Esophagus muscularis mucosa (tissue), 4 donors: ENCODE measurements around the gene VARS2. TPM values are rescaled to one million over a fixed set of nuclear protein-coding genes. Genes with fewer than 3 reads are reported as not detected.
"Not testable (repeated sequence)": the region's sequence is repeated elsewhere in the genome, so short reads cannot be mapped to it uniquely, and the experiment has no call there.

Experiments
- DNase-seq: peaks from one replicate; pipeline ENCODE4 v3.0.0-alpha.2; 2017; ENCODE audit errors: extremely low spot score
- H3K27ac ChIP-seq, 4 donors: fragments of 200-600 bp; sonication (generic); replicated peaks in 1 of 4; 1 replicate in 3 of 4; 2 replicates in 1 of 4; pipeline ENCODE4 v1.5.1; 2016 to 2019; ENCODE audit warnings: mild to moderate bottlenecking in 1 of 4
- H3K27me3 ChIP-seq, 4 donors: fragments of 200-600 bp; sonication (generic); one replicate each; pipeline versions ENCODE4 v1.5.1 to v1.6.0; 2016 to 2019
- H3K36me3 ChIP-seq, 4 donors: fragments of 200-600 bp; sonication (generic); one replicate each; pipeline ENCODE4 v1.5.1; 2016 to 2019
- H3K4me1 ChIP-seq, 4 donors: fragments of 200-600 bp; sonication (generic); one replicate each; pipeline ENCODE4 v1.5.1; 2016 to 2019
- H3K4me3 ChIP-seq, 4 donors: fragments of 200-600 bp; sonication (generic); 1 replicate in 2 of 4; 2 replicates in 2 of 4; pipeline ENCODE4 v1.5.1; 2016 to 2019; ENCODE audit warnings: mild to moderate bottlenecking in 4 of 4, moderate library complexity in 1 of 4
- H3K9me3 ChIP-seq, 4 donors: fragments of 200-600 bp; sonication (generic); 1 replicate in 3 of 4; 2 replicates in 1 of 4; pipeline ENCODE4 v1.5.1; 2016 to 2019
- CTCF ChIP-seq, 3 experiments: fragments of 200-600 bp in 2 of 3; fragments of 450-650 bp in 1 of 3; sonication (generic) in 2 of 3; IDR thresholded peaks; one replicate each; pipeline ENCODE4 v1.5.1; 2017 to 2019; ENCODE audit warnings: antibody characterized with exemption in 3 of 3, mild to moderate bottlenecking in 2 of 3, moderate library complexity in 1 of 3
- EP300 ChIP-seq: sonication (generic); formaldehyde crosslinking; IDR thresholded peaks from one replicate; pipeline ENCODE4 v1.6.1; 2017; ENCODE audit warnings: antibody characterized with exemption
- POLR2A ChIP-seq: fragments of 450-650 bp; IDR thresholded peaks from one replicate; pipeline ENCODE4 v1.6.1; 2017; ENCODE audit warnings: antibody characterized with exemption, moderate library complexity, mild to moderate bottlenecking, low read depth
- POLR2AphosphoS5 ChIP-seq, 2 donors: sonication (generic); formaldehyde crosslinking; IDR thresholded peaks; one replicate each; pipeline ENCODE4 v1.6.1; 2017; ENCODE audit warnings: antibody characterized with exemption in 2 of 2
- WGBS: methylation state at CpG from one replicate; pipeline ENCODE4 v1.1.5; 2018; 5-methylcytosine and 5-hydroxymethylcytosine counted together
- intact Hi-C: fragments of 100-400 bp; cut with DNase I; formaldehyde crosslinking; loops from one replicate; pipeline ENCODE4 v1.15.1; 2023
- total RNA-seq, 4 donors: library from RNA; depleted of rRNA; stranded (reverse); fragments of >200 nt; gene quantifications; one replicate each; pipeline versions ENCODE4 v1.1.0 to v1.2.1, GENCODE V29; 2016

The VARS2 gene
- total RNA-seq, 4 donors from 2014 or later: 6.6 to 16.9 (median 12.6) TPM

- Histone ChIP-seq H3K4me1 (no peaks in the 10 kb centered on the region), H3K9me3 (no peaks in the 10 kb centered on the region), H3K36me3 (peaks cover 31 to 41% (median 39%) of the 10 kb centered on the region in 4 donors), H3K4me3 (no peak overlapping the region), H3K27me3 (no peaks in the 10 kb centered on the region), H3K27ac (no peak overlapping the region)
- no peak for TF ChIP-seq CTCF (IDR thresholded peaks at IDR 0.05)
- TF ChIP-seq POLR2A: no peak
- intact Hi-C loops: no loop called here
- DNase-seq: no peak
- 78% methylated on average over 1 of the region's 1 CpG for WGBS
These were observed 13.1 kb upstream of the VARS2 start for GRCh38 chr6:30900863-30901417.

DNA sequence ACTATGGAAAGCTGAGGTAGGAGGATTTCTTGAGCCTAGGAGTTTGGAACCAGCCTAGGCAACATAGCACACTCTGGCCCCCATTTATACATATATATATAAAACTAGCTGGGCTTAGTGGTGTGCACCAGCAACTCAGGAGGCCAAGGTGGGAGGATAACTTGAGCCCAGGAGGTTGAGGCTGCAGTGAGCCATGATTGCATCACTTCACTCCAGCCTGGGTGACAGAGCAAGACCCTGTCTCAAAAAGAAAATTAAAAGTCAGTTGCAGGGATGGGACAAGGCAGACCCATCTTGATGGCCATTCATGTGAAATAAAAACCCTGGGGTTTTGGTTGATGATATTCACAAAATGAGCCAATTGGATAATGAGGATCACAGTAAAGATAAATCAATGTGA lies 12.6 kb upstream of the VARS2 start:
- Histone ChIP-seq H3K4me3 (no peak overlapping the region), H3K27me3 (no peaks in the 10 kb centered on the region), H3K4me1 (no peaks in the 10 kb centered on the region), H3K36me3 (peaks cover 29 to 36% (median 34%) of the 10 kb centered on the region in 4 donors), H3K27ac (no peak overlapping the region), H3K9me3 (no peaks in the 10 kb centered on the region)
- TF ChIP-seq EP300 (no peak), POLR2AphosphoS5 (IDR thresholded peaks at IDR 0.05) (no peak), CTCF (IDR thresholded peaks at IDR 0.05) (no peak), POLR2A (no peak)
- intact Hi-C loops: no loop called here
- no peak for DNase-seq

DNA sequence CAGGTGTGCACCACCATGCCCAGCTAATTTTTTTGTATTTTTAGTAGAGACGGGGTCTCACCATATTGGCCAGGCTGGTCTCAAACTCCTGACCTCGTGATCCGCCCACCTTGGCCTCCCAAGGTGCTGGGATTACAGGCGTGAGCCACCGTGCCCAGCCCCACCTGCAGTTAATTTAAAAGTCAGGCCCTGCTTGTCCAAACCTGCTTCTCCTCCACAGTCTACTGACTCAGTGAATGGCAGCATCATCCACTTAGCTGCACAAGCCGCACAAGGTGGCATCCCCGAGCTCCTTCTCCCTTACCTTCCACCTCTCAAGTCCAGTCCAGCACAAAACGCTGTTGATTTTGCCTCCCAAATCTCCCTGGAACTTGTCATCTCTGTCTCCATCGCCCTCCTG lies 11.8 kb upstream of the VARS2 start:
- WGBS: 73% methylated on average over 9 of the region's 9 CpGs
- H3K27me3 ChIP-seq, intact Hi-C loops, H3K27ac ChIP-seq, DNase-seq, H3K9me3 ChIP-seq, H3K4me3 ChIP-seq, H3K4me1 ChIP-seq: not testable (repeated sequence)
- H3K36me3 ChIP-seq: peaks cover 22 to 28% (median 27%) of the 10 kb centered on the region in 4 donors

DNA sequence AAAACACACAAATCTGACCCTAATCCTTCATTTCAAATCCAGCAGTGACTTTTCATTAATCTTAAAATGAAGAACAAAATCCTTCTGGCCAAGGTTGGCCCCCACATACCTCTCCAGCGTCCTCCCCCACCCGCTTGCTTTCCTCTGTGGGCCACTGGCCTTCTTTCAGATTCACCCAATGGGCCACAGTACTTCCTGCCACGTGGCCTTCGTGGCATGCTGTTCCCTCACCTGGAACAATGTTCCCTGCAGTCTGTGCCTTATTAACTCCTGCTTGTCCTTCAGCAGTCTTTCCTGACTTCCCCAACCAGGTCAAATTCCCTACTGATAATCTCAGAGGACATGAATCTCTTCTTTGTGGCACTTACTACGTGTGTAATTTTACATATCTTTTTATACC lies 11.3 kb upstream of the VARS2 start:
- H3K9me3 ChIP-seq: no peaks in the 10 kb centered on the region
- intact Hi-C loops: no loop called here
- no peaks in the 10 kb centered on the region for H3K27me3 ChIP-seq
- H3K4me1 ChIP-seq: peaks cover 0 to 6% (median 5%) of the 10 kb centered on the region in 4 donors
- WGBS: 52% methylated on average over 5 of the region's 5 CpGs
- DNase-seq: no peak
- TF ChIP-seq EP300 (no peak), POLR2AphosphoS5 (IDR thresholded peaks at IDR 0.05) (no peak), CTCF (IDR thresholded peaks at IDR 0.05) (no peak), POLR2A (no peak)
- no peak overlapping the region for H3K27ac ChIP-seq
- peaks cover 17 to 23% (median 22%) of the 10 kb centered on the region in 4 donors for H3K36me3 ChIP-seq
- H3K4me3 ChIP-seq: no peak overlapping the region

DNA sequence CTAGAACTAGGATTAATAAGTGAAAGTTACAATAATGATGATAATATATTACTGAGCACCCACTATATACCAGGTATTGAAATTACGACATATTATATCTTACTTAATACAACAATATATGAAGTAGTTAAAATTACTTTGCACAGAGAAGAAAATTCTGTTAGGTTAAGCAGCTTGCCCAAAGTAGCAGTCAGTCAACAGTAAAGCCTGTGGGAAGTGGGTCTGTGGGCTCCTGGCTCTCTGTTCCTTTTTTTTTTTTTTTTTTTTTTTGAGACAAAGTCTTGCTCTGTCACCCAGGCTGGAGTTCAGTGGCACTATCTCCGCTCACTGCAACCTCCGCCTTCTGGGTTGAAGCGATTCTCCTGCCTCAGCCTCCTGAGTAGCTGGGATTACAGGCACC lies 10.8 kb upstream of the VARS2 start:
- no peaks in the 10 kb centered on the region for H3K9me3 ChIP-seq
- no peaks in the 10 kb centered on the region for H3K27me3 ChIP-seq
- intact Hi-C loops: no loop called here
- H3K36me3 ChIP-seq: peaks cover 12 to 18% (median 16%) of the 10 kb centered on the region in 4 donors
- H3K27ac ChIP-seq: no peak overlapping the region
- peaks cover 0 to 6% (median 5%) of the 10 kb centered on the region in 4 donors for H3K4me1 ChIP-seq
- DNase-seq: no peak
- 93% methylated on average over 4 of the region's 4 CpGs for WGBS
- H3K4me3 ChIP-seq: no peak overlapping the region
- TF ChIP-seq POLR2AphosphoS5 (IDR thresholded peaks at IDR 0.05) (no peak), POLR2A (no peak)

GRCh38 chr6:30907290-30907757 lies 6.7 kb upstream of the VARS2 start:
- H3K9me3 ChIP-seq, DNase-seq, H3K27me3 ChIP-seq, intact Hi-C loops: not testable (repeated sequence)
- H3K4me1 ChIP-seq: peaks cover 7 to 18% (median 16%) of the 10 kb centered on the region in 4 donors
- 49% methylated on average over 16 of the region's 16 CpGs for WGBS
- peaks cover 9 to 31% (median 26%) of the 10 kb centered on the region in 4 donors for H3K36me3 ChIP-seq
- H3K27ac ChIP-seq: peak overlapping the region; percentile 7 to 60 (median 34)
- H3K4me3 ChIP-seq: peak overlapping the region; percentile 65 to 82 (median 76)
